Ishikawa (cell line): Measurements from ENCODE around the gene COX19.
A peak's percentile ranks its signal among the peaks of the same experiment; 100 is the strongest.

Experiments used
- CEBPB ChIP-seq: IDR thresholded peaks from 2 replicates; pipeline ENCODE4 v1.6.1; 2012
- CREB1 ChIP-seq: IDR thresholded peaks from 2 replicates; pipeline ENCODE4 v1.6.1; 2012; ENCODE audit warnings: low read depth
- EGR1 ChIP-seq: IDR thresholded peaks from 2 replicates; pipeline ENCODE4 v1.6.1; 2012
- EP300 ChIP-seq: IDR thresholded peaks from 2 replicates; pipeline ENCODE4 v1.6.1; 2012; ENCODE audit warnings: borderline replicate concordance
- FOXM1 ChIP-seq: IDR thresholded peaks from 2 replicates; pipeline ENCODE4 v1.6.1; 2012; ENCODE audit warnings: low read depth, borderline replicate concordance
- MAX ChIP-seq: IDR thresholded peaks from 2 replicates; pipeline ENCODE4 v1.6.1; 2012
- NFIC ChIP-seq: IDR thresholded peaks from 2 replicates; pipeline ENCODE4 v1.6.1; 2012
- RAD21 ChIP-seq: IDR thresholded peaks from 2 replicates; pipeline ENCODE4 v1.6.1; 2012; ENCODE audit warnings: low read depth
- REST ChIP-seq: IDR thresholded peaks from 2 replicates; pipeline ENCODE4 v1.6.1; 2012; ENCODE audit warnings: low read depth, mild to moderate bottlenecking
- TAF1 ChIP-seq: IDR thresholded peaks from 2 replicates; pipeline ENCODE4 v1.6.1; 2012; ENCODE audit warnings: low read depth, mild to moderate bottlenecking
- TCF12 ChIP-seq: IDR thresholded peaks from 2 replicates; pipeline ENCODE4 v1.6.1; 2012; ENCODE audit warnings: low read depth
- TEAD4 ChIP-seq: IDR thresholded peaks from 2 replicates; pipeline ENCODE4 v1.6.1; 2012
- USF1 ChIP-seq: IDR thresholded peaks from 2 replicates; pipeline ENCODE4 v1.6.1; 2012
- YY1 ChIP-seq: IDR thresholded peaks from 2 replicates; pipeline ENCODE4 v1.6.1; 2012; ENCODE audit warnings: low read depth
- ZBTB7A ChIP-seq: IDR thresholded peaks from 2 replicates; pipeline ENCODE4 v1.6.1; 2012; ENCODE audit warnings: low read depth

The COX19 gene

GRCh38 chr7:920351-921070 is 54.8 kb downstream of the COX19 start:
- 0 out of 2 replicates have a peak, but pooled peaks have one; percentile 34 for TF ChIP-seq MAX
- TF ChIP-seq YY1 = no peak
- TF ChIP-seq CREB1 = no peak
- TF ChIP-seq EP300 = peak; percentile 10; the same call in 1 of the 2 replicates
- no peak for TF ChIP-seq TCF12
- peak; percentile 64 for TF ChIP-seq USF1
- no peak for TF ChIP-seq NFIC
- no peak for TF ChIP-seq REST
- TF ChIP-seq RAD21 = no peak
- no peak for TF ChIP-seq TEAD4

- TF ChIP-seq FOXM1 = no peak
- TF ChIP-seq EP300 = no peak
- TF ChIP-seq NFIC = no peak
- no peak for TF ChIP-seq TAF1
- TF ChIP-seq REST = no peak
Measured at GRCh38 chr7:919924-920341, 55.4 kb downstream of the COX19 start.

GRCh38 chr7:919114-919442 is 56.3 kb downstream of the COX19 start:
- TF ChIP-seq FOXM1 (no peak), CEBPB (no peak), EGR1 (no peak), ZBTB7A (no peak), RAD21 (no peak), USF1 (no peak), TEAD4 (no peak), MAX (no peak), NFIC (no peak), TAF1 (no peak), EP300 (no peak), TCF12 (no peak), CREB1 (no peak), YY1 (no peak), REST (no peak)

GRCh38 chr7:918441-919113 is 56.8 kb downstream of the COX19 start:
- no peak for TF ChIP-seq CEBPB

- TF ChIP-seq USF1 (no peak), EGR1 (no peak), ZBTB7A (no peak), FOXM1 (no peak), CEBPB (no peak), CREB1 (no peak), TAF1 (no peak), TCF12 (no peak), REST (no peak), EP300 (no peak), NFIC (no peak), YY1 (no peak), TEAD4 (no peak), MAX (no peak), RAD21 (no peak)
Measured at GRCh38 chr7:918118-918425, 57.3 kb downstream of the COX19 start.
